ENCODE data around the gene TAS2R60.
"Not testable (repeated sequence)": the region's sequence is repeated elsewhere in the genome, so short reads cannot be mapped to it uniquely, and the experiment has no call there.

Gene TAS2R60

DNA sequence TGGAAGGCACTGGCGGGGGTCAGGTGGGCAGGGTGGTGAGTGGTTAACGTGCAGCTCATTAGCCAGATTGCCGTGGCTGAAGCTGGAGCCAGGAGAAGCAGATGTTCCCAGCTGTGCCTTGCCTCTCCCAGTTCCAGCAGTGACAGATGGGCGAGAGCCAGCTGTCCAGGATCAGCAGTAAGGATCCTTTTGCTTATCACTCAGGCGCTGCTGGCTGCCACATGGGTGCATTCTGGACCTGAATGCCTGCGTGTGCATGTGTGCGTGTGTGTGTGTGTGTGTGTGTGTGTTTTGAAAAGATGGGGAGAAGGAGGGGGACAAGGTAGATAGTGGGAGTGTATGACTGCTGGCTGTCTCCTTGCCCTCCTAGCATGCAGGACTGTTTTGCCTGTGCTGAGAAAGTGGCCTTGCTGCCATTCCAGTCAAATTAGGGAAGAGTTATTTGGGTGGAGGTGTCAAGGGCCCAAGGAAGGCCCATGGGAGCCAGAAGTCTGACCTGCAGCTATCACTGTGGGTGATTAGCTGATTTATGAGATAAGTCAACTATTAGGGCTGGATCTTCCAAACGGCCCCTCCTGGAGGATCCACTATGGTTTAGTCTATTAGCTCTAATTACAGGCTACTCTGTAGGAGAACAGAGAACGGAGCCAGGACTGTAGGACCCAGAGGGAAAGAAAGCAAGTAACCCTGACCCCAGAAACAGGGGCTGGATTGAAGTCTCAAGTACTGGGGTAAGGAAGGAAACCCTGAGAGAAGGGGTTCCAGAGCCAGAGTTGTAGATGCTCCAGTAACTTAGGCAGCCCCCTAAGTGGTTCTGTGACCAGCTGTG, 37.9 kb upstream of the TAS2R60 start:
- TF ChIP-seq ZNF274 (IDR thresholded peaks at IDR 0.05; ENCODE audit: low read depth, low read length), result no peak
- no peak overlapping the region for H3K4me3 ChIP-seq (ENCODE audit: low read length)

DNA sequence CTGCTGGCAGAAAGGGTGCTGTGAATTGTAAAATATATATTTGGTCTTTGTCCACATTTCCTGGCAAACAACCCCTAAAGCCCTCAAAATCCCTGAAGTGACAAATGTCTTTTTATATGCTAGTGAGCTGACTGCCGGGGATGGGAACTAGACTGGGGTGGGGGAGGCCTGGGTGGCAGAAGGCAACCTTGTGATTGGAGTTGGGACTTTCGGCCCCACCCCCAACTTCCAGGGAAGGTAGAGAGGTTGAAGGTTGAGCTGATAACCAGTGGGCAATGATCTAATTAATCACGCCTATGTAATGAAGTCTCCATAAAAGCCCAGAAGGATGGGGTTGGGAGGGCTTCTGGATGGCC, 37.3 kb upstream of the TAS2R60 start:
- H3K4me3 ChIP-seq (ENCODE audit: low read length), result no peak overlapping the region
- TF ChIP-seq ZNF274 (IDR thresholded peaks at IDR 0.05; ENCODE audit: low read depth, low read length), result no peak

DNA sequence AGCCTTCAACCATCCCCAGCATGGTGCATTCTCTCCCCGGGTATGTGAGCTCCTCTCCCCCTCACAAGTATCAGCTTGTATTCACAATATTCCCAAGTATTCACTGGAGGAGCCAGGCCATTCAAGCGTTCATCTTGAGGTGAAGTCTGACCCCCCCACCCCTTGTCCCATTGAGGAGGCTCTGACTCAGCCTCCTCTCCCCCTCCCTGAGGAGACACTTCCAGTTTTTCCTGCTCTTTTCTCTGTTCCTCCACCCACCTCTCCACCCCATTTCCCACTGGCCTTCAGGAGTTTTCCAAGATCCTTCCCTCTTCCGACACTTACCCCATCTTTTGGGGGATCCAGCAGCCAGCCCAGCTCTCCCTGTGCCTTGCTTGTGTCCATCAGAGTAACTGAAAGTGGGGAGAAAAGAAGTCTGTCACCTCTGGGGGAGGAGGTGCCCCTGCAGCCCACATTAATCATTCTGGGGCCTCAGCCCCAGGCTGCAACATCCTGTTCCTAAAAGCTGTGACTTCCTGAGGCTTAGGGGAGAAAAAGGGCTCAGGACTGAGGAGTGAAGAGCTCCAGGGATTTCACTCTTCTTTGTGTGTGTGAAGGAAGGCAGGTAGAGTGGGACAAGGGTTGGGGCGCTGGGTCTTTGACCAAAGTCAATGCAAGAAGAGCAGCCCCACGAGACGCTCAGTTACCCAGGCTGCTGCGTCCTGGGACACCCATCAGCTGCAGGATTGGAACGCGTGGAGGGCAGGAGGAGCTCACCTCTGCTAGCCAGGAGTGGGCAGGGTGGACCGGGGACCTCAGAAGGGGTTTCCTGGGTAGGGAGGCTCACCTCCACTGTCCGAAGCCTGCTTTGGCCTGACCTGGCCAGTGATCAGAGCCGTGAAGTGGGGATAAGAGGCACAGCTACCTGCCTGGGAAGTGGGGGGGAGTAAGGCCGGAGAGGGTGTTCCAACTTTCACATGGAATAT, 35.7 kb upstream of the TAS2R60 start:
- no peak for TF ChIP-seq ZNF274 (IDR thresholded peaks at IDR 0.05; ENCODE audit: low read depth, low read length)
- no peak overlapping the region for H3K4me3 ChIP-seq (ENCODE audit: low read length)

DNA sequence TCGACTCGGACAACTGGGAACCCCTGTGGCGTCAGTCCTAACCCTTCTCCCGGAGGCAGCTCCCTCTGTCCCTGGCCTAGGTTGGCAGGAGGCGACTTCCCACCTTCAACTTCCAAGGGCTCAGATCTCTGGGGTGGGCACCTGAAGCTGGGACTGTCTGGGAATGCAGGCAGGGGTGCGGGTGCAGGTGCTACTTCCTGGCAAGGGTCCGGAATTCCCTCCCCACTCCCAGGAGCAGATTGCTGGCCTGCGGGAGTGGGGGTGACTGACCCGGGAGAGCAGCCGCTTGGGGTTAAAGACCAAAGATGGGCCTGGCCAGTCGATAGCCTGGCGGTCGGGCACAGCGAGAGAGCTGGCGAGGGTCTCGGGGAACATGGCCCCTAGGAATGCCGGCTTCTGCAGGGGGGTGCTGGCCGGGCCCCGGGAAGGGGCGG, 35.0 kb upstream of the TAS2R60 start:
- no peak for TF ChIP-seq ZNF274 (IDR thresholded peaks at IDR 0.05; ENCODE audit: low read depth, low read length)
- no peak overlapping the region for H3K4me3 ChIP-seq (ENCODE audit: low read length)

DNA sequence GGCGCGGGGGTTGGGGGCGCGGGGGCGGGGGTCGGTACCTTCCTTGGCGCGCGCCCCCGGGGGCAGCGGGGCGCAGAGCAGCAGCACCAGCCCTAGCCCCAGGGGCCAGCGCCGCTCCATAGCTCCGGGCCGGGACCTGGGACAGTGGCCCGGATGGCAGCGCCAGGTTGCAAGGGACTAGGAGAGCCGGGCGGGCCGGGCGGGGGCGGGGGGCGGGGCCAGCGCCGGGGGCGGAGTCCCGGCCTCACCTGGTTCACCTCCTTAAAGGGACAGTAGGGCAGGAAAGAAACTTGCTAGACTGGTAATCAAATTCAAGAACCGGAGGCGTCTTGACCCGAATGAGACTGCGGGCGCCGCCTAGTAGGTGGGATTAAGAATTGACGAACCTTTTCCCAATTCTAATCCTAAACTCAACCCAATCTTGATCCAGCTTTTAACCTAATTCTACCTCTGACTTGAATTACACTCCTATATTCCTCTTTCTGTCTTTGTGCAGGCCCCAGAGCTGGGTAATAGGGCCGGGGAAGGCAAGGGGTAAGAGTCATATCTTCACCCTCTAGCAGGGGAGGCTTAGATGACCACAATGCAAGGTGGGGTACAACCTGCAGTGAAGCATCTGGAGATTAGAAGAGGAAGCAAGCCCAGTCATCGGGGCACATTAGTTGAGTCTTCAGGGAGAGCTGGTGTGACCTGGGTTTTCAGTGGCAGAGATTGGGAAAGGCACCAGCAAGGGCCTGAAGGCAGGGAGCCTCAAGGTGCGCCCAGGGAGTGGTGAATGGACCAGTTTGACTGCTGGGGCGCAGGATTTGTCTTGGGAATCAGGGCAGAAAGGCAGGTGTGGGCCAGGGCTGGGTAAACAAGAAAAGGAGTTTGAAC, 34.3 kb upstream of the TAS2R60 start, which contains the start of gene EPHA1:
EPHA1 (minus strand) TSS at position 171 of the 876 bp plus-strand sequence; CDS start at position 120, 51 bp downstream.
- no peak for TF ChIP-seq ZNF274 (IDR thresholded peaks at IDR 0.05; ENCODE audit: low read depth, low read length)
- no peak within 1 kb of the TSS for H3K4me3 ChIP-seq (ENCODE audit: low read length)

DNA sequence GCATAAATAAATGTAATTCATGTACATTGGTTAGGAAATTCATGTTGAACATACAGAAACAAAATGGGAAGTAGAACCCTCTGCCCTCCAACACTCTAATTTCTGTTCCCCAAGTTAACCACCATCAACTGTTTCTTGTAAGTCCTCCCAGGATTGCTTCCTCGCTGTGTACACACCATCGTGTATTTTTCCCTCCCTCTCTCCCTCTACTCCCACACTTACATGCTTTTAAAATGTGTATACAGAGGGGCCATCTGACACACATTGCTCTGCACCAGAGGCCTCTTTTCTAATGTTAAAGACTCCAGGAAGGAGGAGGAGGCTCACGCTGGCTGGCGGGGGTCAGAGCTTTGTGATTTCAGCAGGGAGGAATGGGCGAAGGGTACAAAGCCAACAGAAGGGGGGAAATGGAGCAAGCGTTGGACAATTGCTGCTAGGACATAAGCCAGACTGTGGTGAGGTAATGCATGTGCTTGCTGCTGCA, 32.7 kb upstream of the TAS2R60 start:
- no peak overlapping the region for H3K4me3 ChIP-seq (ENCODE audit: low read length)
- no peak for TF ChIP-seq ZNF274 (IDR thresholded peaks at IDR 0.05; ENCODE audit: low read depth, low read length)

DNA sequence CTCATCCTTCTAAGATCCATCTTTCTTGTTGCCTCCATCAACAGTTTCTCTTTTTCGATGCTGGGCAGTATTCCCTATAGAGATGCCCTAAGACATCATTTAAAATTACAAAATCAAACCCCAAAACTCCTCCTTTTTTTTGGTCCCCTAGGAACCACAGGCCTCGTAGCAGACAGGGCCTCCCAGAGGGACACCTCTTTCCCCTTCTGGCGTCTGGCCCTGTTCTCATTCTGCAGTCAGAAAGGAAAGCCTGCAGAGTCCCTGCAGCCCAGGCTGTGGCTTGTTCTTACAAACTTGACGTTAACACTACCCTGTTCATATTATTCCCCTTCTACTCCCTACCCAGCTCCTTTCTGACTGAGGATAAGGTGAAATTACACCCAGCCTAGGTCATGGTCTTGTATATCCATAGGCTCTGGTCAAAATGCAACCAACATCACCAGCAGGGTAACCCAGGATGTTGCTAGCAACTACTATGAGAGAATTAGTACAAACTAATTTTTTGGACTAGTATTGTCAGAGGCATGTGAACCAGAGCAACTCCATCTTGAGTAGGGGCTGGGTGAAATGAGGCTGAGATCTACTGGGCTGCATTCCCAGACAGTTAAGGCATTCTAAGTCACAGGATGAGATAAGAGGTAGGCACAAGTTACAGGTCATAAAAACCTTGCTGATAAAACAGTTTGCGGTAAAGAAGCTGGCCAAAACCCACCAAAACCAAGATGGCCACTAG, 31.1 kb upstream of the TAS2R60 start:
- no peak overlapping the region for H3K4me3 ChIP-seq (ENCODE audit: low read length)
- no peak for TF ChIP-seq ZNF274 (IDR thresholded peaks at IDR 0.05; ENCODE audit: low read depth, low read length)

DNA sequence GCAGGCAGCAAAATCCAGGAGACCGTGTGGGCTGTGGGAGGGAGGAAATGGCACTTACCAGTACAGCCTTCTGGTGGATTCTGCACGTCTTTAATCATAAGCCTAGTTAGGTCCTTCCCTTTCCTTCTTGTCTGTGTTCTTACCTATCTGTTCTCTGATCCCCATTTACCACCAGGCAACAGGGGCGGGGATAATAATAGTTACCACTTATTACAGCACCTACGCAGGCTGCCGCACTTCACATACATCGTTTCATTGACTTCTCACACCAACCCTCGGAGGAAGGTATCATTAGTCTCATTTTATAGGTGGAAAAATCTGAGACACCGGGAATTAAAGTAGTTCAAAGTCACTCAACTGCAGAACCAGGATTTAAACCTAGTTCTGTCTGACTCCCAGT, 30.1 kb upstream of the TAS2R60 start:
- no peak overlapping the region for H3K4me3 ChIP-seq (ENCODE audit: low read length)
- TF ChIP-seq ZNF274 (IDR thresholded peaks at IDR 0.05; ENCODE audit: low read depth, low read length), result no peak

DNA sequence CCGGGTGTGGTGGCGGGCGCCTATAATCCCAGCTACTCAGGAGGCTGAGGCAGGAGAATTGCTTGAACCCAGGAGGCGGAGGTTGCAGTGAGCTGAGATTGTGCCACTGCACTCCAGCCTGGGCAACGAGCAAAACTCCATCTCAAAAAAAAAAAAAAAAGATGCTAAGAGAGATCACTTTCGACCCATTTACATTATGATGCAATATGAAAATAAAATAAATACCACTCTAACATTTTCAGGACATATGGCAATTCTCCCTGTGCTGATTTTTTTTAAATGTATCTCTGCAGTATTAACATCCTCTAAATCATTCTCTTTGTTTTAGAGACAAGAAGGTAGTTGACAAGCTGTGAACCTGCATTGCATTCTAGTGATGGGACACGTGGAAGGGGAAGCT, 28.0 kb upstream of the TAS2R60 start:
- not testable (repeated sequence) for H3K4me3 ChIP-seq (ENCODE audit: low read length)

DNA sequence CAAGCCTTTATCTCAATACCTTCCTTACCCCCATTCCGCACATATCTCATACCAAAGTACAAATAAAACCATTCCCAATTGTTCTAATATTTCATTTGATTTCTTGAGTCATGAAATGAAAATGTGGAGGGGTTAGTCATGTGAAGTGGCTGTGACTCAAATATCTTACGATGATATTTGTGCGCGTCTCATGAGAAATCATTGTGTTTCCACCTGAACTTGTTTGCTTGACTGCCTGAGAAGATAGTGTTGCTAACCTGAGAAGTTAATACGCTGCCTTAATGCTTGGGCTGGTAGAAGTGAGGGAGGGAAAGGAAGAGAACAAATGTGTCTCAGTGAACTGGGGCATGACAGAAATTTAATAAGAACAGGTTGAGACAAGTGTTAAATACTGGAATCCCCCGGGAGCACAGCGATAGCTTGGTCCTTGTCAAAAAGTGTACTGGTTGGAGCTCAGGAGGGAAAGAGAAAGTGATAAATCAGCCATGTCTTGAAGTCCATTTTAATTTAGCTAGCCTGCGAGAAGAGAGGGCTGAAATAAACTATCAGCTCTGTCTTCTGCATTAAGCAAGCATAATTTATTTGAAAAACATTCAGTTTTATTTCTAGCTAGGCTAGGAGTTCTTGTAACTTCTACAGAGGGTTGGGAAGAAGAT, 27.4 kb upstream of the TAS2R60 start:
- TF ChIP-seq ZNF274 (IDR thresholded peaks at IDR 0.05; ENCODE audit: low read depth, low read length), result no peak
- no peak overlapping the region for H3K4me3 ChIP-seq (ENCODE audit: low read length)

DNA sequence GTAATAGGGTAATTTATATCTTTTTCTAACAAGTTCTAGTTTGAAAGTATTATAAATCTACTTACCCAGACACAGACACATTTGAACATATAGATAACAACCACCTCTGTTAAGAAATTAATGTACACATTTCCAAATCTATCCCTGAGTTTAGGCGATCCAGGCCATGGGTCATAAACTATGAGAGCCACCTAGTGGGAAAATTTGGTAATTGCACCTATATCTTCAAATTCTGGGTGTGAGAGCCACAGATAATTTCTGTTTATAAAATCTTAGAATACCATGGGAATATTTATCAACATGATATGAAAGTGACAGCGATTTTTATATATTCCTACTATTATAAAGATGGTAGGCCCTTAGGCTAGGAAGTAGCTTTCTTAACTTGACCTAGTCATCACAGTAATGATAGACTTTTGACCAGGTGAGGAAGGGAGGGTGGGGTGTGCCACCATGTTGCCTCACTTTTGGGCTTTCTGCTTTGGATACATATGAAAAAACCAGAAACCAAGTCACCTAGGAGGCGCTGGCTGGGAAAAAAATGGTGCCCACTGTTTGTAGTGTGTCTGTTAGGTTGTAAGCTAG, 26.6 kb upstream of the TAS2R60 start:
- TF ChIP-seq ZNF274 (IDR thresholded peaks at IDR 0.05; ENCODE audit: low read depth, low read length), result no peak

DNA sequence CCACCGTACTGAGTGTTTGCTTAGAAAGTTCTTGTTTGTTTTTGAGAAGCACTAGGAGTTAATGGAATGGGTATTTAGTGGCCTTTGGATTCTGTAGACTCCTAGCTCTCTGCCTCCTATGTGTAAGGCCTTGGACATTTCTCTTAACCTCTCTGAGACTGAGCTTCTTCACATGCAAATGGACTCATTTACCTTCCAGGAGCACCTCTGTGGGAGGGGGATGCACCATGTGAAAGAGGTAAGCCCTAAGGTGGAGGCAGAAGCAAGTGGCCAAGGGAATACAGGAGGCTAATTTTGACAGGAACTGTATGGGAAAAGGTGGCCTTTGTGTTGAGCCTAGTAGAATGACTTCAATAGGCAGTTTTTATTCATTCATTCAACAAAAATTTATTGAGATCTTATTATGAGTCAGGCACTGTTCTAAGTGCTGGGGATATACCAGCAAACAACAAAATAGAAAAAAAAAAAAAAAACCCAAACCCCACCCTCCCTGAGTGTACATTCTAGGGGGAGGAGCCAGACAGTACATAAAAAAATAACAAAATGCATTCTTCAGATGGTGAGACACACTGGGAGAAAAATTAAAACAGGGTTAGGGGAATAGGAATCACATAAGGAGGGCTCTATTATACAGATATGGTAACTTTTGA, 25.4 kb upstream of the TAS2R60 start:
- no peak for TF ChIP-seq ZNF274 (IDR thresholded peaks at IDR 0.05; ENCODE audit: low read depth, low read length)
- H3K4me3 ChIP-seq (ENCODE audit: low read length), result no peak overlapping the region

More for the DNA sequence above, 26.6 kb upstream of the TAS2R60 start:
- no peak overlapping the region for H3K4me3 ChIP-seq (ENCODE audit: low read length)

All from GM08714 (cell line).